ENCODE measurements around the gene DGKA.
A peak's percentile ranks its signal among the peaks of the same experiment; 100 is the strongest.
"Not testable (repeated sequence)": the region's sequence is repeated elsewhere in the genome, so short reads cannot be mapped to it uniquely, and the experiment has no call there.

DGKA gene

GRCh38 chr12:55969356-55969755 is 38.4 kb downstream of the DGKA start:
- DNase-seq = no peak

DNA sequence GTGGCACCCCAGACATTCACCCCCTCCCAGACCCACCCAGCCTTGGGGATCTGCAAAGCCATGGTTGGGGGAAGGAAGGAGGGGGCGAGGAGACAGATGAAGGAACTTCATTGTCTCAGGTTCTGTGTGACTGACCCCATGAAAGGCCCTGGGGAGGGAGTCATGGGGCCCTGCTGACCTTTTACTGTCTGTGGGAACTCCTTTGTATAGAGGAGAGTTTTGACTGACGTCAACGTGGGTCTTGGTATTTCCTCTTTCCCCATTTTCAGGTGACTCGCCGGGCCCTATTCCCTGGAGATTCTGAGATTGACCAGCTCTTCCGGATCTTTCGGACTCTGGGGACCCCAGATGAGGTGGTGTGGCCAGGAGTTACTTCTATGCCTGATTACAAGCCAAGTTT is 39.8 kb downstream of the DGKA start:
- no peak for DNase-seq

GRCh38 chr12:55972042-55972441 is 41.1 kb downstream of the DGKA start:
- DNase-seq = no peak

DNA sequence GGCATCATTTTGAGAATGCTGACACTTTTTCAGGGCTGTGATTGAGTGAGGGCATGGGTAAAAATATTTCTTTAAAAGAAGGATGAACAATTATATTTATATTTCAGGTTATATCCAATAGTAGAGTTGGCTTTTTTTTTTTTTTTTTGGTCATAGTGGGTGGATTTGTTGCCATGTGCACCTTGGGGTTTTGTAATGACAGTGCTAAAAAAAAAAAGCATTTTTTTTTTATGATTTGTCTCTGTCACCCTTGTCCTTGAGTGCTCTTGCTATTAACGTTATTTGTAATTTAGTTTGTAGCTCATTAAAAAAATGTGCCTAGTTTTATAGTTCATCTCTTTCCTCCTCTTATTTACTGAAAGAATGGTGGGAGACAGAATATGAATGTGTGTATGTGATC is 41.5 kb downstream of the DGKA start:
- DNase-seq = no peak

DNA sequence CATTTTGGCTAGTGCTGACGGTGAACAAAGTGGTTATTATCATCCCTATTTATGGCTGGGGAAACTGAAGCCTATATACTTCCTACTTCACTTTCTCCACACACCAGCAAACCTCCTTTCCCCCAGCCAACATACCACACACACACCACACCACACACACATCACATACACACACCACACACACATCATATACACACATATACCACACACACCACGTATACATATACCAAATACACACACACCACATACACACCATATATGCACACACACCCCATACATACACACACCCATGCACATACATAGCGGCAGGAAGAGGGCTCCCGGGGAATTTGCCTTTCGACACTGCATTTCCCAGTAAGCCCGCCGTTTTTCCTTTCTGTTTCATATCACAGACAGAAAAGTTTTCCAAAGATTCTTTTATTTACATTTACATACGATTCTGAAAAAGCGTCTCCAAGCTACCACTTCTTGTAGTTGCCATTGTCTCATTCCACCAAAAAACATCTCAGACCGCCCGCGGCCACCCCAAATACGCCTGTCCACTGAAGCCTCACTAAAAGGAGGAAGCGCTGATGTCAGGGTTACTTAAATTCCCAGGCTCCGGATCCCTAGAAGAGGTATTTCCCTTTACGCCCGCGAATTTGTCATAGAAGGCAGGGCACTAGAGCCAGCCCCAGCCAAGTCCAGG is 42.1 kb downstream of the DGKA start:
- DNase-seq = peak in 2 of 6 experiments; percentile 28 to 45

DNA sequence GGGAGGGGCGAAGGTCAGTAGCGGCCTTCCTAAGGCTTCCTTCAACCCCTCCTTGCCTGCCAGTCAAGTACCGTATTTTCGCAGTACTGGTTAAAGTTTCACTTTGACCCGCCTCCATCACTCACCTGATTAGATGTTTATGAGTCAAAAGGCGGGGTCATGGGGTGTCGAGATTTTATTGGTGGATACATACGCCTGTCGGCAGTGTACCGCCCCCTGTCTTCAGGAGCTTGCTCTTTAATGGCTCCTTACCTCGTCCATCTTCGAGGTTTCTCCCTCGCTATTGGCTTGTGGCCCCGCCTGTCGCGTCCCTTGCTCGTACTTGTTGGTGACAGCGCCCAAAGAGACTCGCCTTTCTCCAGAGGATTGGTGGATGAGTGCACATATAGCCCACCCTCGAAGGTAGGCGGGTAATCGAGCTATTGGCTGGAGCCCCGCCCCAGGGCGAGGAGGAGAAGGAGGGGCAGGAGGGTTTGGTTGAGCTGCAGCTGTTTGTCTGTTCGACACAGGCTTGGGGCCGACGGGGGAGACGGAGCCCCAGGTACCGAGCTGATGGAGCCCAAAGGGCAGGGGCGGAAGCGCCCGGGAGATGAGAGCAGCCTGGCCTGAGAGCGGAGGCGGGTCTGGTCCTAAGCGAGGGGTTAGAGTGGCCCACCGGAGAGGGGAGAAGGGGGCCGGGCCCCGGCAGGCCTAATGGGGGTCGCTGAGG is 42.8 kb downstream of the DGKA start, which contains the start of gene RAB5B:
Gene RAB5B, plus strand, starts transcription at position 480 of the 709 bp plus-strand sequence. CDS start 12,883 bp downstream, outside the sequence.
- DNase-seq = peak; percentile 88 to 100 (median 98)

- peak in 2 of 6 experiments; percentile 18 to 44 for DNase-seq
Measured at GRCh38 chr12:55974308-55974730, 43.4 kb downstream of the DGKA start.

- no peak for DNase-seq
Measured at GRCh38 chr12:55978393-55978792, 47.4 kb downstream of the DGKA start.

DNA sequence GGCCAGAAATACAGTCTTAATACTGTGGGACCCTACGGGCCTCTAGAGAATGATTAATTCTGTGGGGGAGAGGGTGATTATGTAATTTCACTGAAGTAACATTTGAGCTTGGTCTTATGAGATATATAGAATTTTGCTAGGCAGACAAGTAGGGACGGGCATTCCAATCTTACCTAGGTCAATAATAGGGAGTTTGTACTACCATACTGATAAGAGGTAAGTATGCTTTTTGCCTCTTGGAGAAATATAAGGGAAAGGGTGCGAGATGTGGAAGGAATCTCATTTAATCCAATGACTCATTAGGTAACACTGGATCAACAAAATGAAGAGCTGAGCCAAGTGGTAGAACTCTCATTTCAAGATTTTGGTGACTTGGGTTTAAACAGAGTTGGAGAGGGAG is 48.1 kb downstream of the DGKA start:
- no peak for DNase-seq

DNA sequence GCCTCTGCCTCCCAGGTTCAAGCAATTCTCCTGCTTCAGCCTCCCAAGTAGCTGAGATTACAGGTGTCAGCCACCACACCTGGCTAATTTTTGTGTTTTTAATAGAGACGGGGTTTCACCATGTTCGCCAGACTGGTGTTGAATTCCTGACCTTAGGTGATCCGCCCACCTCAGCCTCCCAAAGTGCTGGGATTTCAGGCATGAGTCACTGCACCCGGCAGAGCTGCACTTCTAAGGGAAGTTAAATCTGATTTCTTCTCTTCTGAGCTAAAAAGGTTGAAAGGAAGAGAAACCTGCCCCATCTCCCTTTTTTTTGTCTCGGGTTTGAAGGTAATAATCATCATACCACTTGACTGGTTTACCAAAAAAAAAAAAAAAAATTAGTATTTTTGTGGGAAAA is 50.9 kb downstream of the DGKA start:
- not testable (repeated sequence) for DNase-seq

- DNase-seq = no peak
Measured at GRCh38 chr12:55982319-55982936, 51.5 kb downstream of the DGKA start.

DNA sequence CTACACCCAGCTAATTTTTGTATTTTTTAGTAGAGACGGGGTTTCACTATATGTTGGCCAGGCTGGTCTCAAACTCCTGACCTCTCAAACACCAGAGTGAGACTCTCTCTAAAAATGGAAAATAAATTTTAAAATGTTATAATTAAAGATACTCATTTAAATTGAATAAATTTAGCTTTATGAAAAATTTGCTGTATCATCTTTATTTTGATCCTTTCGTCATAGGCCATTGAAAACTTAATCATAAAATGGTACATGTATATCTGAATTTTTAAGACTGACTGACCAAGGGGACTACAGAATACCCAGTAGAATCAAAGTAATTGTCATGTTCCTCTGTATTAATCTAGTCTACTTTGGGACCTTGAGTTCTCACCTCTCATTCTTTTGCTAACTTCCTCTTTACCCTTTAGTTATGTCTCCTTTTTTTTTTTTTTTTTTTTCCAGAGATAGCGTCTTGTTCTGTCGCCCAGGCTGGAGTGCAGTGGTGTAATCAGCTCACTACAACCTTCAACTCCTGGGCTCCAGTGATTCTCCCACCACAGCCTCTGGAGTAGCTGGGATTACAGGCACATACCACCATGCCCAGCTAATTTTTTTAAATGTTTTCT is 52.4 kb downstream of the DGKA start:
- DNase-seq = no peak

DNA sequence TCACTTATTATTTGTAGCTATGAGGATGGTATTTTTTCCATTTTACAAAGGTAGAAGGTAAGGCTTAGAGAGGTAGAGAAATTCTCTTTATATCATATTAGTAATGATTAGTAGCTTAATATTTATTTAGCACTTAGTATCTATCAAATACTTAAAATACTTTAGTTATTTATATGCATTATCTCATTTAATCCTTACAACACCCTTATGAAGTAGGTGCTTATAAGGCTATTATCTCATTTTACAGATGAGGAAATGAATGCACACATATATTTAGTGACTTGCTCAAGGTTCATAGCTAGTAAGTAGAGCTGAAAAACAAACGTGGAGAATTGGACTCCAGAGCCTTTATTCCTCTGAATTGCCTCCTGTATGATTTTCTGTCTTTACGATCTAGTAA is 53.9 kb downstream of the DGKA start:
- DNase-seq = no peak

DNA sequence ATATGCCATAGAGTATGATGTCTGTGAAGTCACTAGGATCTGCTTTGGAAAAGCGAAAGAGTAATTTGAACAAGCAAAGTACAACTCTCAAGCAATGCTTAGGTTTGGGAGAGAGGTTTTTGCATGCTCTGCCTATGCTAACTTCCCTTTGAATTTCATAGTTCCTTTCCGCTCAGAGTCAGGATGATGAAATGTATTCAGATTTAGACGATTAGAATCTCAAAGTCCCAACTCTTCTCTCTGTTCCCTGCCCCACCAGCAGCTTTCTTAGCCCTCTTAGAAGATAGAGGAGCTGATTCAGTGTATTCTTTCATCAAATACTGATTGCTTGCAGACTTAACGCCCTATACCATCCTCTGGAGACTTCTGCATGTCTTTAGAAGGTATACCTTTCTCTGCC is 54.4 kb downstream of the DGKA start:
- no peak for DNase-seq

DNA sequence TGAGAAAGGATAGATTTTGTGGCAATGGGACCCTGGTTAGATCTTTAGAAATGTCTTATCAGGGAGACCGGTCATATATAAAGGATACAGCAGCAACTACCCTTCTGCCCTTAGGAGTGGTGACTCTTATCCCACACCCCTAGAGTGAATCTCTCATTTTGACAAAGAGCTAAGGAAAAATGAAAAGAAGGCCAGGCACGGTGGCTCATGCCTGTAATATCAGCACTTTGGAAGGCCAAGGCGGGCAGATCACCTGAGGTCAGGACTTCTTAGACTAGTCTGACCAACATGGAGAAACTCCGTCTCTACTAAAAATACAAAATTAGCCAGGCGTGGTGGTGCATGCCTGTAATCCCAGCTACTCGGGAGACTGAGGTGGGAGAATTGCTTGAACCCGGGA is 55.0 kb downstream of the DGKA start:
- not testable (repeated sequence) for DNase-seq

GRCh38 chr12:55991110-55991509 is 60.1 kb downstream of the DGKA start:
- DNase-seq = no peak

GRCh38 chr12:55993230-55993853 is 62.4 kb downstream of the DGKA start:
- DNase-seq = no peak

DNA sequence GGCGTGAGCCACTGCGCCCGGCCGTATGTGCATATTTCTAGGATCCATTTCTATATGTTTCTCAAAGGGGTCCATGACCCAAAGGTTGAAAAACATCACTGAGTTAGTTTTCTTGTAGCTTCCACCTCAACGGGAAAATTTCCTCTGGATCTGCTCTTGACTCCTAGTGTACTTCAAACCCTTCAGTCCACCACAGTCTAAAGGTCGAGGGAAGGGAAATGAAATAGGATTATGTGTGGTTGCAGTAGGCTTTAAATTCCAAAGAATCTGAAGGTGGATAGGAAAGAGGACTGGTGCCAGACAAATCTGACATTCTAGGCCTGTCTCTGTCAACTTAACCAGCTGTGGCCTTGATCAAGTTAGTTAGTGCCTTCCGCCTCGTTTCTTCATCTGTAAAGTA is 64.4 kb downstream of the DGKA start:
- DNase-seq = no peak

GRCh38 chr12:55996201-55996714 is 65.3 kb downstream of the DGKA start:
- peak; percentile 18 to 81 (median 46) for DNase-seq

DNA sequence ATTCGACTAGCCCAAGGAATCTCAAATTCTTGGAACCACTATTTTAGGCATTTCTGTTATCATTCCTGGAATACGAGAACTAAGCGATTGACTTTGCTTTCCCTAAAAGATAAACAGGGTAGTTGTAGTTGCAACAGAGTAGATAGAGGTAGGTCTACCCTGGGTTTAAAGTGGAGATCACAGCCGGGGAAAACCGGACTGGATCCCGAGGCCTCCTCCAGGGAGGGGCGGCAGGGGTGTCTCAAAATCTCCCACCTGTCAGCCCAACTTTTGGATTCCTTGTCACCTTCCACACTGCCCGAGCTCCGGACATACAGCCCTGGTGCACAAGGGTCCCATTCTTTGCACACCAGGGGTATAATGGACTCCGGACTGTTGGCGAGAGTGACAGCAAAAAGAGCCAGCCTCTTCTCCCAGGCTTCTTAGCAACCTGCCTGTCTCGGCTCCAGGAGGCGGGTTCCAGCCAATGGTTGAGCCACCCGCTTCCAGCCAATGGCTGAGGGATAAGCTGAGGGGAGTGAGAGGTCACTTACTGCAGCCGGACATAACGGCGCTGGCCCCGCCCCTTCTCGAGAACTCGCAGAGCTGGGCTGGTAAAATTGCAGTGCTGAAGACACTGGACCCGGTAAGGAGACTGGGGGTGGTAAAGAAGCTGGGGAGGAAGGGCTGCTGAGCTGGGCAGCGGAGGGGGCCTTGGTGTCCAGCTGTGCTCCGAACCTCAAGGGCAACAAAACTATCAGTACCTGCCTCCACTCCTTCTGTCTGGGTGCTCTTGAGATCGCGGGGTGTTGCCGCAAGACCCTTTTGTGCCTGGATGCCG is 66.0 kb downstream of the DGKA start, which contains the start of gene SUOX:
Gene SUOX, plus strand, starts transcription at position 562 of the 820 bp plus-strand sequence. CDS start 4,946 bp downstream, outside the sequence.
- DNase-seq = peak in 3 of 6 experiments; percentile 8 to 24 (median 17)

GRCh38 chr12:55997535-55997859 is 66.5 kb downstream of the DGKA start:
- DNase-seq = peak in 1 of 6 experiments; percentile 17

DNA sequence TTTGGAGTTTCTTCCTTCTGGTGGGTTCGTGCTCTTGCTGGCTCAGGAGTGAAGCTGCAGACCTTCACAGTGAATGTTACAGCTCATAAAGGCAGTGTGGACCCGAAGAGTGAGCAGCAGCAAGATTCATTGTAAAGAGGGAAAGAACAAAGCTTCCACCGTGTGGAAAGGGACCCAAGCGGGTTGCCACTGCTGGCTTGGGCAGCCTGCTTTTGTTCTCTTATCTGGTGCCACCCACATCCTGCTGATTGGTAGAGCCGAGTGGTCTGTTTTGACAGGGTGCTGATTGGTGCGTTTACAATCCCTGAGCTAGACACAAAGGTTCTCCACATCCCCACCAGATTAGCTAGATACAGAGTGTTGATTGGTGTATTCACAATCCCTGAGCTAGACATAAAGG is 68.6 kb downstream of the DGKA start:
- DNase-seq = not testable (repeated sequence)
